HepG2 (cell line): Measurements from ENCODE around the gene CLDN10. TPM values are rescaled to one million over a fixed set of nuclear protein-coding genes. Genes with fewer than 3 reads are reported as not detected.

Experiments
- ATAC-seq: fragments of 200-7000 bp; cut with Tn5 transposase; 3 replicates; pipeline ENCODE4 v1.9.1; 2020; ENCODE audit warnings: mild to moderate bottlenecking, moderate library complexity
- BruUV-seq: library from RNA; stranded (reverse); fragments of 400-500 nt; replicated peaks from 2 replicates; lab custom pipeline; 2021; lab: Mats Ljungman, UMichigan
- CTCF ChIA-PET: fragments of 300-600 bp; formaldehyde crosslinking; extraction: SDS; loops from one replicate; lab custom pipeline; 2021; ENCODE audit warnings: low total read pairs, inconsistent platforms, low intra/inter-chr PET ratio; lab: Yijun Ruan, JAX
- POLR2A ChIA-PET: fragments of 350-600 bp; sonication (Branson Sonifier 250); formaldehyde crosslinking; loops from one replicate; lab custom pipeline; 2020; ENCODE audit warnings: antibody characterized with exemption, inconsistent platforms; lab: Yijun Ruan, JAX
- DNase-seq: peaks from one replicate; pipeline ENCODE4 v3.0.0-alpha.2; 2015; ENCODE audit warnings: low spot score
- FAIRE-seq: peaks from 3 replicates; lab custom pipeline; 2011; peaks lifted over from hg19 to GRCh38; lab: Jason Lieb, UNC
- H2AFZ ChIP-seq: one replicate; pipeline ENCODE4 v1.6.1; 2011; ENCODE audit warnings: low read length, inconsistent platforms
- H3K27ac ChIP-seq: fragments of 300-600 bp; 3 replicates; pipeline ENCODE4 v1.8.0; 2011; ENCODE audit warnings: mixed run types, mild to moderate bottlenecking, mixed read lengths, low read length, inconsistent platforms; ENCODE audit not compliant: insufficient read depth; ENCODE audit errors: extremely low read length
- H3K27me3 ChIP-seq, 2 experiments: fragments of 200-600 bp in 1 of 2; 2 replicates in 1 of 2; 3 replicates in 1 of 2; pipeline versions ENCODE4 v1.6.0 to v1.8.0; 2011; ENCODE audit warnings: low read length in 2 of 2, mild to moderate bottlenecking in 2 of 2, moderate library complexity in 2 of 2, inconsistent platforms in 1 of 2; ENCODE audit not compliant: insufficient read depth in 2 of 2, control insufficient read depth in 1 of 2
- H3K36me3 ChIP-seq, 2 experiments: fragments of 200-600 bp in 1 of 2; replicated peaks in 1 of 2; 2 replicates in 1 of 2; 3 replicates in 1 of 2; pipeline versions ENCODE4 v1.5.1 to v1.8.0; 2011; ENCODE audit warnings: low read length in 2 of 2, inconsistent platforms in 1 of 2; ENCODE audit not compliant: insufficient read depth in 2 of 2, control insufficient read depth in 1 of 2
- H3K4me1 ChIP-seq: 2 replicates; pipeline ENCODE4 v1.5.1; 2012; ENCODE audit warnings: low read length, inconsistent platforms; ENCODE audit not compliant: insufficient read depth
- H3K4me2 ChIP-seq: 2 replicates; pipeline ENCODE4 v1.6.0; 2011; ENCODE audit warnings: low read depth, low read length, inconsistent platforms
- H3K4me3 ChIP-seq, 3 experiments: fragments of 200-600 bp in 1 of 3; sonication (generic), shearing (Covaris generic) in 1 of 3; replicated peaks in 1 of 3; 2 replicates each; pipeline ENCODE4 v1.5.1; 2011 to 2016; ENCODE audit warnings: low read length in 3 of 3, inconsistent platforms in 2 of 3, low read depth in 2 of 3, mild to moderate bottlenecking in 2 of 3, control low read depth in 1 of 3, mixed read lengths in 1 of 3; ENCODE audit not compliant: insufficient read depth in 1 of 3
- H3K79me2 ChIP-seq: one replicate; pipeline ENCODE4 v1.6.1; 2011; ENCODE audit warnings: low read length, inconsistent platforms; ENCODE audit not compliant: insufficient read depth
- H3K9ac ChIP-seq: 2 replicates; pipeline ENCODE4 v1.6.0; 2011; ENCODE audit warnings: mild to moderate bottlenecking, low read depth, low read length, inconsistent platforms; ENCODE audit not compliant: insufficient read depth
- H3K9me3 ChIP-seq: 2 replicates; pipeline ENCODE4 v1.5.1; 2012; ENCODE audit warnings: mild to moderate bottlenecking, low read length
- H4K20me1 ChIP-seq: 2 replicates; pipeline ENCODE4 v1.6.0; 2011; ENCODE audit warnings: inconsistent platforms, mild to moderate bottlenecking, low read length, moderate library complexity; ENCODE audit not compliant: insufficient read depth
- ARNTL ChIP-seq: sonication (generic); formaldehyde crosslinking; IDR thresholded peaks from 2 replicates; pipeline ENCODE4 v1.4.0; 2020; ENCODE audit warnings: mild to moderate bottlenecking, missing genetic modification reagents
- MEIS2 ChIP-seq: sonication (generic); formaldehyde crosslinking; IDR thresholded peaks from 2 replicates; pipeline ENCODE4 v1.9.0; 2021; ENCODE audit warnings: mild to moderate bottlenecking, missing genetic modification reagents
- SRSF9 ChIP-seq: fragments of 200-400 bp; formaldehyde crosslinking; IDR thresholded peaks from 2 replicates; pipeline ENCODE4 v1.6.1; 2018; ENCODE audit warnings: borderline replicate concordance, mild to moderate bottlenecking, low read depth, low read length; ENCODE audit not compliant: insufficient read depth, poor library complexity, severe bottlenecking
- TBP ChIP-seq: sonication (generic); formaldehyde crosslinking; IDR thresholded peaks from 2 replicates; pipeline ENCODE4 v1.5.0; 2020; ENCODE audit warnings: missing genetic modification reagents
- TCF7 ChIP-seq: sonication (generic); IDR thresholded peaks from 2 replicates; pipeline ENCODE4 v1.6.1; 2016; ENCODE audit warnings: antibody characterized with exemption, low read depth
- ZC3H13 ChIP-seq: sonication (generic); formaldehyde crosslinking; IDR thresholded peaks from 2 replicates; pipeline ENCODE4 v1.8.1; 2023; ENCODE audit warnings: mild to moderate bottlenecking, missing genetic modification reagents, moderate library complexity
- ZNF616 ChIP-seq: sonication (generic); formaldehyde crosslinking; IDR thresholded peaks from 2 replicates; pipeline ENCODE4 v1.5.0; 2020; ENCODE audit warnings: low read depth, mild to moderate bottlenecking, missing genetic modification reagents
- WGBS: methylation state at CpG from one replicate; pipeline ENCODE4 v1.1.6; 2017; ENCODE audit warnings: low lambda C conversion rate; 5-methylcytosine and 5-hydroxymethylcytosine counted together
- in situ Hi-C: cut with HindIII; loops from 2 replicates; pipeline ENCODE4 v1.10.0; 2017; ENCODE audit warnings: low pct_unique_long_range_greater_than_20kb; ENCODE audit not compliant: extremely low pct_ligation_motif_present
- intact Hi-C: fragments of 100-400 bp; cut with micrococcal nuclease; formaldehyde crosslinking; loops from one replicate; pipeline ENCODE4 v1.10.0; 2022; ENCODE audit not compliant: unreplicated experiment
- polyA plus RNA-seq, 8 experiments: library from polyadenylated mRNA; depleted of rRNA in 3 of 8; stranded (reverse) in 7 of 8; unstranded in 1 of 8; fragments of >200 nt; fragmentation: Illumina TruSeq in 4 of 8; extraction: Trizol in 4 of 8; gene quantifications; 2 replicates each; pipeline versions ENCODE4 v1.2.1 to v1.2.3, GENCODE V29; 2011 to 2016; ENCODE audit warnings: low read depth in 4 of 8, missing spikeins in 1 of 8, mixed read lengths in 1 of 8; ENCODE audit not compliant: insufficient read depth in 1 of 8
- total RNA-seq, 5 experiments: library from RNA; depleted of rRNA; stranded (reverse); fragments of >200 nt; fragmentation: Illumina TruSeq; extraction: Trizol; gene quantifications; 2 replicates each; pipeline ENCODE4 v1.2.3, GENCODE V29; 2016; ENCODE audit warnings: low read depth in 1 of 5
- TF ChIP-seq, protein P1 (sequence below): sonication (generic); formaldehyde crosslinking; IDR thresholded peaks from 2 replicates; pipeline ENCODE4 v1.4.0; 2020; ENCODE audit warnings: low read depth, missing genetic modification reagents

The CLDN10 gene
- total and polyA plus RNA-seq, 2 of the 13 experiments (the other 11 are each of a cell fraction or from before 2014, with no cell fraction given) = not detected

DNA sequence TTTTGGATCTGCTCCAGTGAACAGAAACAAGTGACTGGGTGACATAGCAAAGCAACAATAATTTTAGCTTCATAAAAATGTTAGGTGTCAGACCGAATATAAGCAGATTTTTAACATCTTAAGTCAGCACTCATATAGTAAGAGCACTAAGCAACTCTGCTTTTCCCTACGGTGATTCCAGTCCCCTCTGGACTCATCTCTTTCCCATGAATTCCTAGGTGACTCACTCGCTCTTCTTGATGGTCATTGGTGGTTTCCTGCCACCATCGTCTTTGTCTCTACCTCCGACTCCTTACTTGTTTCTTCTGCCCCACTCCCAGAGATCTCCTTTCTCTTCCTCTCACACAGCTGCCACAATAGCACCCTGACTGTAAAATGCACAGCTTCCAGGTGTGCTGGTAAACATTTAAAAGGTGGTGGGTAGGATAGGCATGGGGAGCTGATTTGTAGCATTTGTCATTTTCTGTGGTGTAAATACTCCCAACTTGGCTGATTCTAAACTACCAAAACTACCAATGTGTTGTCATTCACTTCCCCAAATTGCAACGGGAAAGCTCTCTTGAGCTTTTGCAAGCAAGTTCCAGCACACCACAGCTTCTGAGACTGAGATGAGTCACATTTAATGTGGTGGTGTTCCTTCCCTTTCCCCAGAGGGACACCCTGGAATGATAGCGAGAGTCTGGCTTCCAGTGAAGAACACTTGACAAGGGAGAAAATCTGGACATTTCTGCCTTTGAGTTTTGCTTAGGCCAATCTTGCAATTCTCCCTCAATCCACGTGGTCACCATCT is 42.8 kb upstream of the CLDN10 start:
- no peaks in the 10 kb centered on the region for H4K20me1 ChIP-seq
- H3K9me3 ChIP-seq = no peaks in the 10 kb centered on the region
- no peak overlapping the region for H2AFZ ChIP-seq
- H3K79me2 ChIP-seq = no peaks in the 10 kb centered on the region
- H3K9ac ChIP-seq = no peak overlapping the region
- CTCF ChIA-PET = no interaction called here
- WGBS = 28% methylated on average over 8 of the region's 8 CpGs
- intact Hi-C loops = no loop called here
- FAIRE-seq = no peak
- no peak for TF ChIP-seq SRSF9
- no peak for TF ChIP-seq MEIS2
- TF ChIP-seq, protein P1, sequence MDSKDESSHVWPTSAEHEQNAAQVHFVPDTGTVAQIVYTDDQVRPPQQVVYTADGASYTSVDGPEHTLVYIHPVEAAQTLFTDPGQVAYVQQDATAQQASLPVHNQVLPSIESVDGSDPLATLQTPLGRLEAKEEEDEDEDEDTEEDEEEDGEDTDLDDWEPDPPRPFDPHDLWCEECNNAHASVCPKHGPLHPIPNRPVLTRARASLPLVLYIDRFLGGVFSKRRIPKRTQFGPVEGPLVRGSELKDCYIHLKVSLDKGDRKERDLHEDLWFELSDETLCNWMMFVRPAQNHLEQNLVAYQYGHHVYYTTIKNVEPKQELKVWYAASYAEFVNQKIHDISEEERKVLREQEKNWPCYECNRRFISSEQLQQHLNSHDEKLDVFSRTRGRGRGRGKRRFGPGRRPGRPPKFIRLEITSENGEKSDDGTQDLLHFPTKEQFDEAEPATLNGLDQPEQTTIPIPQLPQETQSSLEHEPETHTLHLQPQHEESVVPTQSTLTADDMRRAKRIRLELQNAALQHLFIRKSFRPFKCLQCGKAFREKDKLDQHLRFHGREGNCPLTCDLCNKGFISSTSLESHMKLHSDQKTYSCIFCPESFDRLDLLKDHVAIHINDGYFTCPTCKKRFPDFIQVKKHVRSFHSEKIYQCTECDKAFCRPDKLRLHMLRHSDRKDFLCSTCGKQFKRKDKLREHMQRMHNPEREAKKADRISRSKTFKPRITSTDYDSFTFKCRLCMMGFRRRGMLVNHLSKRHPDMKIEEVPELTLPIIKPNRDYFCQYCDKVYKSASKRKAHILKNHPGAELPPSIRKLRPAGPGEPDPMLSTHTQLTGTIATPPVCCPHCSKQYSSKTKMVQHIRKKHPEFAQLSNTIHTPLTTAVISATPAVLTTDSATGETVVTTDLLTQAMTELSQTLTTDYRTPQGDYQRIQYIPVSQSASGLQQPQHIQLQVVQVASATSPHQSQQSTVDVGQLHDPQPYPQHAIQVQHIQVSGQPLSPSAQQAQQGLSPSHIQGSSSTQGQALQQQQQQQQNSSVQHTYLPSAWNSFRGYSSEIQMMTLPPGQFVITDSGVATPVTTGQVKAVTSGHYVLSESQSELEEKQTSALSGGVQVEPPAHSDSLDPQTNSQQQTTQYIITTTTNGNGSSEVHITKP = no peak
- no peak for TF ChIP-seq ZC3H13 (CRISPR knock-in tag)
- TF ChIP-seq ZNF616 = no peak
- no peak for TF ChIP-seq ARNTL
- no peak for TF ChIP-seq TCF7
- no peak for TF ChIP-seq TBP (CRISPR knock-in tag)
- TF ChIP-seq, all 625 proteins: peak for 0
- ATAC-seq (no peak), DNase-seq (no peak)
- Histone ChIP-seq H3K4me2 (no peak overlapping the region), H3K4me3 (no peak overlapping the region), H3K36me3 (no peaks in the 10 kb centered on the region), H3K4me1 (no peaks in the 10 kb centered on the region), H3K27ac (no peak overlapping the region), H3K27me3 (no peaks in the 10 kb centered on the region)
- POLR2A ChIA-PET = no interaction called here
- no TSS peak for BruUV-seq
- in situ Hi-C loops = no loop called here
